ENCODE data around the gene LRP1.

DNA sequence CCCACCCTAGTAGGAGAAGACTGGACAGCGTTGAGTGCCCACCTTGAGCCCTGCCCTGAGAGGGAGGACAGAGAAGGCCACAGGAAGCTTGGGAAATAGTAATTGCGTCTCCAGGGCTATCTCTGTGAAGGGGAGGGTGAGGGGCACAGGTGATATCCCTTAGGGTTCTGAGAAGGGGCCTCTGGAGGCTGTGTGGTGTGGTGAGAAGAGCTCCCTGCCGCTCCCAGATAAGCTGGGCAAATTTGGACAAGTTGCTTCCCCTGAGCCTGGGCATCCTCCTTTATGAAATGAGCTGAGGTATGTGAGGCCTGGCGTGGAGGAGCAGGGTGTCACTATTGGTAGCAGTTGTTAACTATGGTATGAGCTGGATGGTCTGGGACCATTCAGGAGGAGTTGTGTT lies 42.6 kb downstream of the LRP1 start:
- TF ChIP-seq, protein P1, sequence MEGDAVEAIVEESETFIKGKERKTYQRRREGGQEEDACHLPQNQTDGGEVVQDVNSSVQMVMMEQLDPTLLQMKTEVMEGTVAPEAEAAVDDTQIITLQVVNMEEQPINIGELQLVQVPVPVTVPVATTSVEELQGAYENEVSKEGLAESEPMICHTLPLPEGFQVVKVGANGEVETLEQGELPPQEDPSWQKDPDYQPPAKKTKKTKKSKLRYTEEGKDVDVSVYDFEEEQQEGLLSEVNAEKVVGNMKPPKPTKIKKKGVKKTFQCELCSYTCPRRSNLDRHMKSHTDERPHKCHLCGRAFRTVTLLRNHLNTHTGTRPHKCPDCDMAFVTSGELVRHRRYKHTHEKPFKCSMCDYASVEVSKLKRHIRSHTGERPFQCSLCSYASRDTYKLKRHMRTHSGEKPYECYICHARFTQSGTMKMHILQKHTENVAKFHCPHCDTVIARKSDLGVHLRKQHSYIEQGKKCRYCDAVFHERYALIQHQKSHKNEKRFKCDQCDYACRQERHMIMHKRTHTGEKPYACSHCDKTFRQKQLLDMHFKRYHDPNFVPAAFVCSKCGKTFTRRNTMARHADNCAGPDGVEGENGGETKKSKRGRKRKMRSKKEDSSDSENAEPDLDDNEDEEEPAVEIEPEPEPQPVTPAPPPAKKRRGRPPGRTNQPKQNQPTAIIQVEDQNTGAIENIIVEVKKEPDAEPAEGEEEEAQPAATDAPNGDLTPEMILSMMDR (IDR thresholded peaks at IDR 0.05; ENCODE audit: insufficient read depth, low read length) = no peak
- no peak for TF ChIP-seq POLR2AphosphoS5 (IDR thresholded peaks at IDR 0.05; ENCODE audit: low read depth)
- TF ChIP-seq, protein P2, sequence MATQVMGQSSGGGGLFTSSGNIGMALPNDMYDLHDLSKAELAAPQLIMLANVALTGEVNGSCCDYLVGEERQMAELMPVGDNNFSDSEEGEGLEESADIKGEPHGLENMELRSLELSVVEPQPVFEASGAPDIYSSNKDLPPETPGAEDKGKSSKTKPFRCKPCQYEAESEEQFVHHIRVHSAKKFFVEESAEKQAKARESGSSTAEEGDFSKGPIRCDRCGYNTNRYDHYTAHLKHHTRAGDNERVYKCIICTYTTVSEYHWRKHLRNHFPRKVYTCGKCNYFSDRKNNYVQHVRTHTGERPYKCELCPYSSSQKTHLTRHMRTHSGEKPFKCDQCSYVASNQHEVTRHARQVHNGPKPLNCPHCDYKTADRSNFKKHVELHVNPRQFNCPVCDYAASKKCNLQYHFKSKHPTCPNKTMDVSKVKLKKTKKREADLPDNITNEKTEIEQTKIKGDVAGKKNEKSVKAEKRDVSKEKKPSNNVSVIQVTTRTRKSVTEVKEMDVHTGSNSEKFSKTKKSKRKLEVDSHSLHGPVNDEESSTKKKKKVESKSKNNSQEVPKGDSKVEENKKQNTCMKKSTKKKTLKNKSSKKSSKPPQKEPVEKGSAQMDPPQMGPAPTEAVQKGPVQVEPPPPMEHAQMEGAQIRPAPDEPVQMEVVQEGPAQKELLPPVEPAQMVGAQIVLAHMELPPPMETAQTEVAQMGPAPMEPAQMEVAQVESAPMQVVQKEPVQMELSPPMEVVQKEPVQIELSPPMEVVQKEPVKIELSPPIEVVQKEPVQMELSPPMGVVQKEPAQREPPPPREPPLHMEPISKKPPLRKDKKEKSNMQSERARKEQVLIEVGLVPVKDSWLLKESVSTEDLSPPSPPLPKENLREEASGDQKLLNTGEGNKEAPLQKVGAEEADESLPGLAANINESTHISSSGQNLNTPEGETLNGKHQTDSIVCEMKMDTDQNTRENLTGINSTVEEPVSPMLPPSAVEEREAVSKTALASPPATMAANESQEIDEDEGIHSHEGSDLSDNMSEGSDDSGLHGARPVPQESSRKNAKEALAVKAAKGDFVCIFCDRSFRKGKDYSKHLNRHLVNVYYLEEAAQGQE (IDR thresholded peaks at IDR 0.05; ENCODE audit: insufficient replicate concordance, low read depth) = no peak
